Erythroblast (primary cell): ENCODE data around the gene FANCD2.
A peak's percentile ranks its signal among the peaks of the same experiment; 100 is the strongest.

Source experiments
- GATA1 ChIP-seq: IDR thresholded peaks from 2 replicates; pipeline ENCODE4 v1.6.1; 2011; ENCODE audit warnings: low read depth, mild to moderate bottlenecking, control low read depth, low read length, moderate library complexity
- POLR2A ChIP-seq: IDR thresholded peaks from 2 replicates; pipeline ENCODE4 v1.6.1; 2011; ENCODE audit warnings: mild to moderate bottlenecking, low read length

DNA sequence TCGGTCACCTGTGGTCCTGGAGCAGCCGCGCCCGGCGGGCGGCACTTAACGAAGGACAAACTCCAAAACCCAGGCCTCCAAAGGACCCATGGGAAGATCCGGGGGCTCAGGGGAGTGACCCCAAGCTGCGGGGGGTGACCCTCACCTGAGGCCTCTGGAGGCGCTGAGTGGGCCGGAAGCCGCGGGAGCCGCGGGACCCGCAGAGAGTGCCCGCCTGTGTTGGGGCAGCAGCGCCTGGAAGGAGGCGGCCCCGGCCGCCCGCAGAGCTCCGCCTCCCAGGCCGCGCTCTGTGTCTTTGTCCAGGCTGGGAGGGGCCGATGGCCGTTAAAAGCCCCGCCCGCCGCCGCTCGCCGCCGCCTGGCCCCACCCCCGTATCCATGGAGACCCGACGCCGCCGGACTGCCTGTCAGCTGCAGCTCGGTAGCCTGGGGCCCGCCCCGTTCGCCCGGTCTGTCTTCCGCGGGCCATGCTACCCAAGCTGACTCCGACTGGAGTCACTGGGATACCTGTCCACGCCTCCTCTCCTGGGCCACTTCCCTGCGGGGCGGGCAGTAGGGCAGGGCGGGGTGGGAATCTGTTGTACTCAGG, 15.3 kb upstream of the FANCD2 start:
- TF ChIP-seq POLR2A: peak; percentile 47
- TF ChIP-seq GATA1: no peak
